HG02885 (cell line): ENCODE results near the gene DCC.

ENCODE experiments used
- ATAC-seq: cut with Tn5 transposase; IDR thresholded peaks from one replicate; pipeline ENCODE4 v1.9.1; 2021; ENCODE audit warnings: mild to moderate bottlenecking; ENCODE audit not compliant: unreplicated experiment, poor library complexity

Gene DCC

DNA sequence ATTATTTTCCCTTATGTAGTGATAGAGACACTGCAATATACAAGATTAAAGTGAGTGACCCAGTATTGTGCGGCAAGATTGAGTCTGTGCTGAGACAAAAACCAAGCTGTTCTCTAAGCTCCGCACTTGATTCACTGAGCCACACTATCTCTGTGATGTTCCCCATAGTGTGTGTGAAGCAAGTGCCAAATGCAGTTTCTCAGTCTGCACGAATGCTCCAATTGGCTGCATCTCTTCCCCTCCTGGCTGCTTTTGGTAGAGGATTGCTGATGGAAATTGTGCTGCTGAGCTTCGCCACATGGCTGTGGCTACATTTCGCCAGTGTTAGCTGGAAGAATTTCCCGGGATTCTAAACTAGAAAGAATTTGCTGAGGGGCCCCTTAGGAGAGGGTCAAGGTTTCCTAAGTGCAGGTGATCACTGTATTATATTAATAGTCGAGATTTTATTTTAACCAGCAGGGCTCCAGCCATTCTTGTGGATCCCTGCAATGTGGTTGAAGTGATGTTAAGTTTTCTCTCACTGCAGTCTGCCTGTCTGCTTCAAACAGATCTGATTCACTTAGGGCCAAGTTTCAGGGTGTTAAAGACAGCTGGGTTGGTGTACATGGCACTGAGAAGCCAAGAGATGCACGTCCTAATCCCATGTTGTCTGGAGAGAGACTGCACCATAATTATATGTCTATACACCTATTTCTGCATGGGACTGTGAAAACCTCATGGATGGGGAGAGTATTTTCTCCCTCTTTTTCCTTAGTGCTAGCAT, 317.2 kb downstream of the DCC start:
- ATAC-seq = no peak

GRCh38 chr18:52667463-52668065, 327.6 kb downstream of the DCC start:
- ATAC-seq = no peak

DNA sequence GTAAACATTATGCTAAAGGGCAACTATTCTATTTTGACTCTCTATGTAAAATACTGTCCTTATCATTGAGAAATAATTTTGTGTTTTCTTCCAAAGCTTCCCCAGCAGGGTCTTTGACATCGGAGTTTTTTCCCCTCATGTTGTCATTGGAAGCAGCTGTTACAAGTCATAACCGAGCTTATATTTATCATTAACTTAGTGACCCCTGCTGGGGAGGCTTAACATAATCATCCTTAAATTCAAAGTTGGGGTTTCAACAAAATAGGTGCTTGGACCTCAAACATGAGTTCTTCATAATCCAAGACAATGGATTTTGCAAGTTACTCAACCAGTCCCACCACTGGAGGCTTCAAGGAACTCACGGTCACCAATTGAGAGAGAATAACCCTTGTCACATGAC, 330.9 kb downstream of the DCC start:
- no peak for ATAC-seq

DNA sequence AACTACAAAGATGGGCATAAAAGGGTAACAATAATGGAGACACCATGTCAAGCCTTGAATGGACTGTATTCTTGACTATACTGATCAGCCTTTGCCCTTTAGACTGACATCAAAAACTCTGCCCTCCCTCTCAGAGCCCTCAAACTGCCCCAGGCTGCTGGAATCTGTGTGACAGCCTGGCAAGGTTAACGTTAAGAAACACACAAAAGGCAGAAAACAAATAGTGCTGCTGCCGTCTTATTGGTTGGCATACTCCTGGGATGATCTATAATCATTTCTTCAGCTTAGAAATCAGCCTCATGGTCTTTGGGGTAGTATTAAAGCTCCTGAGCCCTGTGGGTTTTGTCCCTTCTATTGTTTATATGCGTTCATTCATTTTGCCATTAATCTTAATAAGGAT, 338.0 kb downstream of the DCC start:
- ATAC-seq = no peak

GRCh38 chr18:52678551-52678950, 338.6 kb downstream of the DCC start:
- no peak for ATAC-seq

GRCh38 chr18:52679354-52679753, 339.4 kb downstream of the DCC start:
- no peak for ATAC-seq

- no peak for ATAC-seq
Observed at GRCh38 chr18:52682260-52682659, 342.3 kb downstream of the DCC start.

DNA sequence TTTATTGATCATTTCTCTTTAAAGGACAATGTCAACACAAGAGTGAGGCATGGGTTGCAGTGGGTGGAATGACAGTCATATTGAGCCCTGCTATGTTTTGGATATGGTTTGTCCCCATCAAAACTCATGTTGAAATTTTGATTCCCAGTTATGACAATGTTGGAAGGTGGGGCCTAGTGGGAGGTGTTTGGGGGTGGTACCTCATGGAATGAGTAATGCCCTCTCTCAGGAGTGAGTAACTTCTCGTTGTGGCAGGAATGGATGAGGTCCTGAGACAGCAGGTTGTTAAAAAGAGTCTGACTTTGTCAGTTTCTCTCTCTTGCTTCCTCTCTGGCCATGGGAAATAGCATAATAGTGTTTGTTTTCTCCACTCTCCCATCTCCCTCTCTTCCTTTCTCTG, 345.3 kb downstream of the DCC start:
- ATAC-seq = no peak

GRCh38 chr18:52691841-52692240, 351.8 kb downstream of the DCC start:
- no peak for ATAC-seq

- no peak for ATAC-seq
Observed at GRCh38 chr18:52694804-52695203, 354.8 kb downstream of the DCC start.

DNA sequence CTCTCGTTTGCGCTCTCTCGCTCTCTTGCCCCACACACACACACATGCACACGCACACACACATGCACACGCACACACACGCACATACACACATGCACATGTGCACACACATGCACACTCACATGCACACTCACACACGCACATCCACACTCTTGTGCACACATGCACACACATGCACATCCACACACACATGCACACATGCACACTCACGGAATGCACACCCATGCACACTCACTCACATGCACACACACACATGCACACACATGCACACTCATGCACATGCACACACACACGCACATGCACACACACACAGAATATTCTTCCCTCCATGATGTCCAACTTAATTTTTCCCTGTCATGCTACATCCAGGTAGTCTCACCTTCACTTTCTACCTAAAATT, 360.1 kb downstream of the DCC start:
- ATAC-seq = no peak

- no peak for ATAC-seq
Observed at GRCh38 chr18:52700816-52701215, 360.8 kb downstream of the DCC start.

DNA sequence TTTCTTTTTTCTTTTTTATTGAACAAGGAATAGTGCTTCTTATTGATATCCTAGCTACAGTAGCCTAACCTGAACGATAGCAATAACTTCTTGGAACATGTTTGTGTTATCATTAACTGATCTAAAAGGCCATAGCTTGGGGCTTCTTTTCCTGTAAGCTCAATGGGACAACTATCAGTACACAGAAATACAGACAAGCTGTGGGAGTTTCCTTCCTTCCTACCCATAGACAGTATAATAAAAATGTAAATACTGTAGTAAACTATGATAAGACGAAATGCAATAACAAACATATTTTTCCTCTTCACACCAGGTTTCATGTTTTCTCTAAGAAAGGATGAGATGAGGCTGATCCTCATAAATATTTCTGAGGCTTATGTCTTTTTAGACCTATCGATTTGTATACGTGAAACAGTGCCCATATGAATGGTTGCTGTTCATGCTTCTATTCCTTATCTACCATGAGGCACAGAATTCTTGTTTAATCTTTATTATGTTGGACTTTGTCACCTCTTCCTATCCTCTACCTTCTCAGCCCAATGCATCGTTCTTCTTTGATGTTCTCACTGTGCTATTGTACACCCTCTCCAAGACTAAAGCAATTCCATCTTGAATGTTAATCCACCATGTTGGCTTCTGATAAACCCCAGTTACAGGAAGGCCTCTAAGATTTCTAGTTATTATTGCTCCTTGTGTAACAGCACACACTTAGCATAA, 361.4 kb downstream of the DCC start:
- no peak for ATAC-seq

GRCh38 chr18:52715421-52715820, 375.4 kb downstream of the DCC start:
- no peak for ATAC-seq

DNA sequence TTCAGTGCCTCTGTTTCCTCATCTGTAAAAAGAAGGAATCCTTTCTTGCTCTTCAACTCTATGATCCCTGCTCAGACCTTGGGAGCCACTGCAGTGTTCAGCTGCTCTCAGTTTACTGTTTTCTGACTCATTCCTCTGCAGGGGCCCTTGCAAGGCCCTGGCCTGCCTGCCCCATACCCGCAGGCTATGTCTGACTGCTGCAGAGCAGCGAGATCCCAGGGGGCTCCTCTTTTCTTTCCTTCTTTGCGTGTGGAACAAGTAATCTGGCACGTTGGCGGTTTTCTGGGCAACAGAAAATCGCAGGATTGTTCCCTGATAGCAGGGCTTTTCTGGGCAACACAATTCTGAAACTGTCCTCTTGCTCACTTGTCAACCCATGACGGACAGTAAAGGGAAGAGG, 376.0 kb downstream of the DCC start:
- no peak for ATAC-seq

DNA sequence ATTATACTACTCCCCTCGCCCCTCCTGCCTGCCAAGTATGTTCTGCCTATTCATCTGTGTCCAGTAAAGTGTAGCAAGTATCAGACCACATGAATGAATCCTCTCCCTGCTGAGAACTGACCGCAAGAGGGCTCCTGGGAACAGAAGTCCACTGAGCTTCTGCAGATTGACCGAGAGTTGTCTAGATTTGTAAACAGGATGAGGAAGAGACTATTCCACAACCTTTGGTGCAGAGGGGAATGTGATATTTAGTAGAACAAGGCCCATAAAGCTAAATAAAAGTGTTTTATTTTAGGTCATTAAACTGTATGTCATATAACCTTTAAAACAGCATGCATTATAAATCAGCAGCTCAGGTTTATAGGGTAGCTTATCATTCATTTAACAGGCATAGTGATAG, 377.0 kb downstream of the DCC start:
- no peak for ATAC-seq

GRCh38 chr18:52722904-52723303, 382.9 kb downstream of the DCC start:
- no peak for ATAC-seq

- no peak for ATAC-seq
Observed at GRCh38 chr18:52723550-52723970, 383.6 kb downstream of the DCC start.

GRCh38 chr18:52730972-52731619, 391.1 kb downstream of the DCC start:
- no peak for ATAC-seq

DNA sequence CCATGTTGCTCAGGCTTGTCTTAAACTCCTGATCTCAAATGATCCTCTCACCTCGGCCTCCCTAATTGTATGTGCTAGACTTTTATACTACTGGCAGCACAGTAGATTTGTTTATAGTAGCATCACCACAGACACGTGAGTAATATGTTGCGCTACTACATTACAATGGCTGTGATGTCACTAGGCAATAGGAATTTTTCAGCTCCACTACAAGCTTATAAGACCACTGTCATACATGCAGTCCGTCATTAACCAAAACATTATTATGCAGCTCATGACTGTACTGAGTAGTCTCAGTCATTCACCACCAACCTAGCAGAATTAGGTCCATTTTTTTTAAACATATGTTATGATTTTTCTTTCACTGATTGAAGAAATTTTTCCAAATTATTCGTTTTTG, 398.9 kb downstream of the DCC start:
- no peak for ATAC-seq

- no peak for ATAC-seq
Observed at GRCh38 chr18:52746986-52747385, 407.0 kb downstream of the DCC start.
